GM23248 (cell line): Measurements from ENCODE around the gene TMC5. TPM values are rescaled to one million over a fixed set of nuclear protein-coding genes. Genes with fewer than 3 reads are reported as not detected.

Experiments used
- DNase-seq: peaks from one replicate; pipeline ENCODE4 v3.0.0-alpha.2; 2015
- H2AFZ ChIP-seq: fragments of 200-600 bp; sonication (generic); 2 replicates; pipeline ENCODE4 v1.6.1; 2016; ENCODE audit warnings: antibody characterized with exemption
- H3F3A ChIP-seq: fragments of 200-600 bp; sonication (generic); 2 replicates; pipeline ENCODE4 v1.6.1; 2016; ENCODE audit warnings: mild to moderate bottlenecking, antibody characterized with exemption, mixed run types; ENCODE audit not compliant: insufficient read depth
- H3K27ac ChIP-seq: fragments of 200-600 bp; sonication (generic); 2 replicates; pipeline ENCODE4 v1.5.1; 2016; ENCODE audit warnings: mild to moderate bottlenecking
- H3K27me3 ChIP-seq: fragments of 200-600 bp; sonication (generic); replicated peaks from 2 replicates; pipeline ENCODE4 v1.6.1; 2016; ENCODE audit warnings: mild to moderate bottlenecking; ENCODE audit not compliant: insufficient read depth
- H3K36me3 ChIP-seq: fragments of 200-600 bp; sonication (generic); 2 replicates; pipeline ENCODE4 v1.6.1; 2016; ENCODE audit warnings: low read depth, mild to moderate bottlenecking
- H3K4me1 ChIP-seq: fragments of 200-600 bp; sonication (generic); 2 replicates; pipeline ENCODE4 v1.6.1; 2016; ENCODE audit warnings: mild to moderate bottlenecking; ENCODE audit not compliant: insufficient read depth
- H3K4me2 ChIP-seq: fragments of 200-600 bp; sonication (generic); one replicate; pipeline ENCODE4 v1.6.1; 2016; ENCODE audit warnings: mild to moderate bottlenecking; ENCODE audit not compliant: unreplicated experiment
- H3K4me3 ChIP-seq: fragments of 200-600 bp; sonication (generic); 2 replicates; pipeline ENCODE4 v1.5.1; 2016; ENCODE audit warnings: mild to moderate bottlenecking
- H3K79me2 ChIP-seq: fragments of 200-600 bp; sonication (generic); 2 replicates; pipeline ENCODE4 v1.6.1; 2016; ENCODE audit warnings: mild to moderate bottlenecking; ENCODE audit not compliant: insufficient read depth
- H3K9ac ChIP-seq: fragments of 200-600 bp; sonication (generic); 2 replicates; pipeline ENCODE4 v1.6.1; 2016; ENCODE audit warnings: mild to moderate bottlenecking
- H3K9me2 ChIP-seq: fragments of 200-600 bp; sonication (generic); 2 replicates; pipeline ENCODE4 v1.6.1; 2016; ENCODE audit warnings: mixed run types, mild to moderate bottlenecking, moderate library complexity; ENCODE audit not compliant: insufficient read depth
- H3K9me3 ChIP-seq: fragments of 200-600 bp; sonication (generic); one replicate; pipeline ENCODE4 v1.6.1; 2017; ENCODE audit warnings: low read depth
- H4K20me1 ChIP-seq: fragments of 200-600 bp; sonication (generic); 2 replicates; pipeline ENCODE4 v1.6.0; 2016; ENCODE audit not compliant: insufficient read depth
- EZH2 ChIP-seq: fragments of 200-600 bp; sonication (generic); IDR thresholded peaks from 2 replicates; pipeline ENCODE4 v1.6.1; 2018; ENCODE audit warnings: antibody characterized with exemption, mild to moderate bottlenecking; ENCODE audit not compliant: insufficient read depth, poor library complexity, severe bottlenecking
- EZH2phosphoT487 ChIP-seq: fragments of 200-600 bp; sonication (generic); IDR thresholded peaks from 2 replicates; pipeline ENCODE4 v1.6.1; 2018; ENCODE audit warnings: antibody characterized with exemption, moderate library complexity, mild to moderate bottlenecking, low read depth; ENCODE audit not compliant: insufficient read depth
- WGBS, 2 experiments: methylation state at CpG; one replicate each; pipeline ENCODE4 v1.1.6; 2015 to 2017; ENCODE audit warnings: low lambda C conversion rate in 2 of 2, low coverage in 1 of 2; ENCODE audit errors: missing lambda C conversion rate in 2 of 2; 5-methylcytosine and 5-hydroxymethylcytosine counted together
- in situ Hi-C: fragments of 300-500 bp; cut with MboI; formaldehyde crosslinking; loops from 2 replicates; pipeline ENCODE4 v1.15.0; 2020
- polyA plus RNA-seq: library from polyadenylated mRNA; unstranded; fragments of >200 nt; fragmentation: Nextera tagmentation; extraction: Ambion mirVana; gene quantifications from 2 replicates; pipeline ENCODE4 v1.2.1, GENCODE V29; 2016
- total RNA-seq: library from RNA; depleted of rRNA; stranded (reverse); fragments of >200 nt; shearing (Covaris generic); gene quantifications from 2 replicates; pipeline ENCODE4 v1.2.3, GENCODE V29; 2014

TMC5 gene
- total and polyA plus RNA-seq, 2 experiments from 2014 or later, result not detected

- no peak for TF ChIP-seq EZH2
- no peak for TF ChIP-seq EZH2phosphoT487
- Histone ChIP-seq H3K9me2 (no peaks in the 10 kb centered on the region), H3K4me3 (no peak overlapping the region), H3K36me3 (peaks cover 2% of the 10 kb centered on the region; the same call in 1 of the 2 replicates), H3K79me2 (peaks cover 75% of the 10 kb centered on the region), H3K9ac (no peak overlapping the region), H3K9me3 (no peaks in the 10 kb centered on the region), H3K27ac (no peak overlapping the region), H3K4me2 (no peak overlapping the region), H2AFZ (peak overlapping the region; percentile 99), H3K4me1 (no peaks in the 10 kb centered on the region; the same call in 1 of the 2 replicates), H3F3A (no peaks in the 10 kb centered on the region; the same call in 1 of the 2 replicates), H3K27me3 (no peaks in the 10 kb centered on the region), H4K20me1 (no peaks in the 10 kb centered on the region)
- in situ Hi-C loops, result loop anchor here (25.0 kb wide), 1 partner anchor 436 kb away; no protein-coding TSS in a partner anchor
- WGBS, 2 experiments, result 66 to 68% methylated on average over 18 of the region's 18 CpGs
- DNase-seq, result no peak
These were observed 105.5 kb downstream of the TMC5 start for GRCh38 chr16:19523184-19523558.

GRCh38 chr16:19523559-19524355 lies 106.1 kb downstream of the TMC5 start, which contains the start of gene CCP110:
Gene CCP110 (plus strand): TSS chr16:19523942. CDS start chr16:19527882, 3,940 bp downstream.
- H4K20me1 ChIP-seq, result no peaks in the 10 kb centered on the region
- H3K4me1 ChIP-seq, result no peaks in the 10 kb centered on the region; the same call in 1 of the 2 replicates
- H3K27ac ChIP-seq, result peak within 1 kb of the TSS; percentile 39
- no peaks in the 10 kb centered on the region for H3K9me3 ChIP-seq
- peak within 1 kb of the TSS; percentile 92 for H3K4me2 ChIP-seq
- 0 to 1% methylated on average over 44 to 51 of the region's 51 CpGs for WGBS, 2 experiments
- DNase-seq, result peak; percentile 100
- no peak for TF ChIP-seq EZH2
- no peak for TF ChIP-seq EZH2phosphoT487
- H2AFZ ChIP-seq, result peak within 1 kb of the TSS; percentile 99
- no peaks in the 10 kb centered on the region for H3K9me2 ChIP-seq
- no peaks in the 10 kb centered on the region; the same call in 1 of the 2 replicates for H3F3A ChIP-seq
- peak within 1 kb of the TSS; percentile 97 for H3K4me3 ChIP-seq
- peaks cover 73% of the 10 kb centered on the region for H3K79me2 ChIP-seq
- peaks cover 5% of the 10 kb centered on the region; the same call in 1 of the 2 replicates for H3K36me3 ChIP-seq
- H3K9ac ChIP-seq, result peak within 1 kb of the TSS; percentile 87
- no peaks in the 10 kb centered on the region for H3K27me3 ChIP-seq
- in situ Hi-C loops, result loop anchor here (25.0 kb wide), 1 partner anchor 436 kb away; no protein-coding TSS in a partner anchor

- H3K9me2 ChIP-seq, result no peaks in the 10 kb centered on the region
- H4K20me1 ChIP-seq, result no peaks in the 10 kb centered on the region
- H3K4me1 ChIP-seq, result no peaks in the 10 kb centered on the region; the same call in 1 of the 2 replicates
- TF ChIP-seq EZH2phosphoT487 (no peak), EZH2 (no peak)
- peak; percentile 48 for DNase-seq
- peaks cover 68% of the 10 kb centered on the region for H3K79me2 ChIP-seq
- H3K9ac ChIP-seq, result peak overlapping the region; percentile 87
- no peaks in the 10 kb centered on the region; the same call in 1 of the 2 replicates for H3F3A ChIP-seq
- in situ Hi-C loops, result loop anchor here (25.0 kb wide), 1 partner anchor 437 kb away; no protein-coding TSS in a partner anchor
- H3K27ac ChIP-seq, result peak overlapping the region; percentile 39
- H2AFZ ChIP-seq, result peak overlapping the region; percentile 99
- WGBS, 2 experiments, result 2% methylated on average over 11 of the region's 11 CpGs
- H3K4me3 ChIP-seq, result peak overlapping the region; percentile 97
- no peaks in the 10 kb centered on the region for H3K27me3 ChIP-seq
- H3K36me3 ChIP-seq, result peaks cover 10% of the 10 kb centered on the region; the same call in 1 of the 2 replicates
- no peaks in the 10 kb centered on the region for H3K9me3 ChIP-seq
- peak overlapping the region; percentile 92 for H3K4me2 ChIP-seq
These were observed 106.6 kb downstream of the TMC5 start for GRCh38 chr16:19524356-19524615.

GRCh38 chr16:19524616-19525384 lies 107.1 kb downstream of the TMC5 start:
- DNase-seq, result peak; percentile 38
- Histone ChIP-seq H3K79me2 (peaks cover 63% of the 10 kb centered on the region), H2AFZ (peak overlapping the region; percentile 99), H3K27me3 (no peaks in the 10 kb centered on the region), H3K27ac (peak overlapping the region; percentile 39), H3K4me1 (no peaks in the 10 kb centered on the region; the same call in 1 of the 2 replicates), H3K36me3 (peaks cover 12% of the 10 kb centered on the region; the same call in 1 of the 2 replicates), H4K20me1 (no peaks in the 10 kb centered on the region), H3K9ac (peak overlapping the region; percentile 87), H3F3A (no peaks in the 10 kb centered on the region; the same call in 1 of the 2 replicates), H3K4me3 (peak overlapping the region; percentile 97), H3K9me2 (no peaks in the 10 kb centered on the region), H3K9me3 (no peaks in the 10 kb centered on the region), H3K4me2 (peak overlapping the region; percentile 92)
- TF ChIP-seq EZH2 (no peak), EZH2phosphoT487 (no peak)
- 10 to 12% methylated on average over 19 of the region's 19 CpGs for WGBS, 2 experiments
- in situ Hi-C loops, result loop anchor here (25.0 kb wide), 2 partner anchors 437 to 712 kb away; partner anchors contain the start of gene ARL6IP1
